Adrenal gland (tissue), 12 donors: ENCODE data around the gene RPS6KL1. TPM values are rescaled to one million over a fixed set of nuclear protein-coding genes. Genes with fewer than 3 reads are reported as not detected.
A peak's percentile ranks its signal among the peaks of the same experiment; 100 is the strongest.

ENCODE experiments used
- DNase-seq, 7 donors: peaks; one replicate each; pipeline ENCODE4 v3.0.0-alpha.2; 2019 to 2020
- H3K27ac ChIP-seq, 5 donors: fragments of 200-600 bp; sonication (generic) in 4 of 5; 1 replicate in 3 of 5; 2 replicates in 2 of 5; pipeline versions ENCODE4 v1.5.1 to v1.8.0; 2016 to 2020; ENCODE audit warnings: mild to moderate bottlenecking in 1 of 5
- H3K27me3 ChIP-seq: fragments of 200-600 bp; 2 replicates; pipeline ENCODE4 v1.8.0; 2021
- H3K36me3 ChIP-seq, 2 donors: fragments of 200-600 bp; replicated peaks in 1 of 2; 1 replicate in 1 of 2; 2 replicates in 1 of 2; pipeline versions ENCODE4 v1.5.1 to v1.8.0; 2018 to 2022
- H3K4me1 ChIP-seq, 2 donors: fragments of 200-600 bp; replicated peaks in 1 of 2; 1 replicate in 1 of 2; 2 replicates in 1 of 2; pipeline versions ENCODE4 v1.5.1 to v1.8.0; 2018 to 2021
- H3K4me3 ChIP-seq, 4 donors: fragments of 200-600 bp; sonication (generic) in 3 of 4; one replicate each; pipeline ENCODE4 v1.5.1; 2016 to 2018
- H3K9me3 ChIP-seq, 3 donors: fragments of 200-600 bp; sonication (generic) in 1 of 3; replicated peaks in 1 of 3; 1 replicate in 2 of 3; 2 replicates in 1 of 3; pipeline versions ENCODE4 v1.5.1 to v1.8.0; 2016 to 2021
- CTCF ChIP-seq, 6 experiments: fragments of 450-650 bp in 4 of 6; fragments of 200-600 bp in 2 of 6; sonication (generic) in 1 of 6; IDR thresholded peaks; 1 replicate in 5 of 6; 2 replicates in 1 of 6; pipeline versions ENCODE4 v1.5.1 to v1.8.0; 2016 to 2021; ENCODE audit warnings: antibody characterized with exemption in 6 of 6, mild to moderate bottlenecking in 2 of 6, moderate library complexity in 1 of 6
- POLR2A ChIP-seq, 2 donors: fragments of 450-650 bp; IDR thresholded peaks; one replicate each; pipeline ENCODE4 v1.6.1; 2017; ENCODE audit warnings: antibody characterized with exemption in 2 of 2, mild to moderate bottlenecking in 2 of 2, moderate library complexity in 1 of 2
- WGBS, 4 donors: extraction: QIAGEN DNeasy Blood & Tissue Kit in 2 of 4; methylation state at CpG; one replicate each; pipeline versions ENCODE4 v1.1.5 to v1.1.7; 2013 to 2017; 5-methylcytosine and 5-hydroxymethylcytosine counted together
- intact Hi-C, 2 donors: fragments of 100-400 bp; cut with DNase I; formaldehyde crosslinking; loops; one replicate each; pipeline versions ENCODE4 v1.14.1 to v1.15.0; 2022 to 2023
- polyA plus RNA-seq, 3 donors: library from polyadenylated mRNA; stranded (reverse); fragments of 200-250 nt in 2 of 3; fragments of 350-450 nt in 1 of 3; fragmentation: Illumina TruSeq in 1 of 3; extraction: RNeasy Lipid Tissue Mini Kit (QIAGEN cat#74804) in 1 of 3; gene quantifications; one replicate each; pipeline ENCODE4 v1.2.3, GENCODE V29; 2013 to 2014
- total RNA-seq, 9 donors: library from RNA; depleted of rRNA in 4 of 9; stranded (reverse); fragments of >200 nt in 4 of 9; fragments of 120-200 nt in 1 of 9; fragmentation: NEBNext Ultra II Directional in 1 of 9; extraction: Animal tissue kit (Norgen Biotek cat#: 25700) in 1 of 9; gene quantifications; one replicate each; pipeline versions ENCODE4 v1.1.0 to v1.2.4, GENCODE V29; 2013 to 2023
- donor health status: healthy with polysubstance abuse.
- donor health status: Bipolar disorder and iron deficiency.
- donor health status: DM: yes; HTN: yes; CAD: no.
- donor health status: DM: no; HTN: no; CAD: no.
- donor health status: DM: no; HTN: no; CAD: no.
- donor health status: DM: yes; HTN: yes; CAD: no.

The RPS6KL1 gene
- total and polyA plus RNA-seq, 12 donors, result 2.0 to 28.2 (median 5.3) TPM

DNA sequence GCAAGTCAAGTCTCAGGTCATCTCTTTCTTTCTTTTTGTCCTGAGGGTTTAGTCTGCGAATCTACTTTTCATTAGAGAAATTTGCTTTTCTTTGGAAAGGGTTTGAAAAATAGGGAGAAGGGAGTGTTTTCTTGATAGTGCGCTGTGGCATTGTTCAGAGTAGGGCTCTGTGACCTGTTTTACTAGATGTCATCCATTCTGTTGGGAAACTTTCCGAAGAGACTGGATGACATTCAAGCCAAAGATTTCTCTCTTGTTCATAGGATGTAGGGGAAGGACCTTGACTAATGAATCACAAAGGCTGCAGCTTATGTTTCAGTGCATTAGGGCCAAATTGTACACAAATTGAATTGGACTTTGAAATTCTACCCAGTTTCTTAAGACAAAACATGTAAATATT is 26.7 kb downstream of the RPS6KL1 start:
- DNase-seq, result peak in 1 of 7 donors; percentile 52
- H3K36me3 ChIP-seq, result peaks cover 0 to 99% of the 10 kb centered on the region in 2 donors
- H3K4me3 ChIP-seq, result no peak overlapping the region
- H3K9me3 ChIP-seq, result no peaks in the 10 kb centered on the region
- 47 to 66% (median 62%) methylated on average over 3 of the region's 3 CpGs for WGBS, 4 donors
- no peak for TF ChIP-seq POLR2A (IDR thresholded peaks at IDR 0.05)
- no peak for TF ChIP-seq CTCF (IDR thresholded peaks at IDR 0.05)
- no peaks in the 10 kb centered on the region for H3K27me3 ChIP-seq
- peak overlapping the region in 4 of 5 donors; percentile 34 to 72 (median 57) for H3K27ac ChIP-seq
- intact Hi-C loops, result no loop called here
- peaks cover 8 to 14% of the 10 kb centered on the region in 2 donors for H3K4me1 ChIP-seq

GRCh38 chr14:74893614-74894091 is 29.4 kb downstream of the RPS6KL1 start:
- intact Hi-C loops, result no loop called here
- no peak for TF ChIP-seq POLR2A (IDR thresholded peaks at IDR 0.05)
- TF ChIP-seq CTCF (IDR thresholded peaks at IDR 0.05), result no peak
- Histone ChIP-seq H3K4me1 (peaks cover 12 to 19% of the 10 kb centered on the region in 2 donors), H3K27ac (no peak overlapping the region), H3K27me3 (no peaks in the 10 kb centered on the region), H3K36me3 (peaks cover 0 to 97% of the 10 kb centered on the region in 2 donors), H3K4me3 (no peak overlapping the region), H3K9me3 (no peaks in the 10 kb centered on the region)
- DNase-seq, result no peak
- 58 to 85% (median 76%) methylated on average over 4 of the region's 4 CpGs for WGBS, 4 donors

DNA sequence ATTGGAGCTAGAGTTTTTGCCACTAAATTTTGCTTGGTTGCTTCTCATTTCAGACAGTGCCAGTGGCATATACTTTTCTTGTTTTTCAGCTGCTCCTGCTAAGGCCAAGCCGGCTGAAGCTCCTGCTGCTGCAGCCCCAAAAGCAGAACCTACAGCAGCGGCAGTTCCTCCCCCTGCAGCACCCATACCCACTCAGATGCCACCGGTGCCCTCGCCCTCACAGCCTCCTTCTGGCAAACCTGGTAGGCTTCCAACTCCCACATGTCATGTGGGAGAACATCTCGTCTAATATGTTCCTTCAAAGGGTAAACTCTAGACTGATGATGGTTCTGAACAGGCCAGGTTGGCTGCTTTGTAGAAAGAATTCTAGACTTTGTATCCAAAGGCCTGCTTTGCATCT is 30.3 kb downstream of the RPS6KL1 start:
- Histone ChIP-seq H3K27me3 (no peaks in the 10 kb centered on the region), H3K4me3 (no peak overlapping the region), H3K4me1 (peaks cover 16 to 28% of the 10 kb centered on the region in 2 donors), H3K9me3 (no peaks in the 10 kb centered on the region), H3K36me3 (peaks cover 0 to 88% of the 10 kb centered on the region in 2 donors), H3K27ac (no peak overlapping the region)
- intact Hi-C loops, result no loop called here
- WGBS, 4 donors, result 68 to 87% (median 74%) methylated on average over 5 of the region's 5 CpGs
- no peak for DNase-seq
- TF ChIP-seq POLR2A (IDR thresholded peaks at IDR 0.05) (no peak), CTCF (IDR thresholded peaks at IDR 0.05) (no peak)

GRCh38 chr14:74891870-74892269 is 31.2 kb downstream of the RPS6KL1 start:
- Histone ChIP-seq H3K4me3 (no peak overlapping the region), H3K36me3 (peaks cover 0 to 79% of the 10 kb centered on the region in 2 donors), H3K27me3 (no peaks in the 10 kb centered on the region), H3K9me3 (no peaks in the 10 kb centered on the region), H3K4me1 (peaks cover 15 to 34% of the 10 kb centered on the region in 2 donors), H3K27ac (peak overlapping the region in 1 of 5 donors; percentile 40)
- TF ChIP-seq CTCF (IDR thresholded peaks at IDR 0.05), result no peak
- no peak for TF ChIP-seq POLR2A (IDR thresholded peaks at IDR 0.05)
- DNase-seq, result no peak
- WGBS, 4 donors, result 68 to 82% (median 80%) methylated on average over 6 of the region's 6 CpGs
- intact Hi-C loops, result no loop called here
